Dendritic cell treated with granulocyte-macrophage colony-stimulating factor and Interleukin-4, amounts not matched to agents 40 ng/mL and 50 ng/mL, for 4 days (primary cell): ENCODE results near the gene SNIP1.
"Not testable (repeated sequence)": the region's sequence is repeated elsewhere in the genome, so short reads cannot be mapped to it uniquely, and the experiment has no call there.

ENCODE experiments used
- H3K27ac Mint-ChIP-seq: one replicate; pipeline ENCODE4 v1.8.0; 2022; ENCODE audit warnings: mild to moderate bottlenecking, mixed read lengths
- H3K27me3 Mint-ChIP-seq: one replicate; pipeline ENCODE4 v1.8.0; 2022; ENCODE audit warnings: mild to moderate bottlenecking, mixed read lengths
- H3K36me3 Mint-ChIP-seq: one replicate; pipeline ENCODE4 v1.8.0; 2022; ENCODE audit warnings: low read depth, mixed read lengths
- H3K4me1 Mint-ChIP-seq: one replicate; pipeline ENCODE4 v1.8.0; 2022; ENCODE audit warnings: low read depth, mixed read lengths
- H3K4me3 Mint-ChIP-seq: one replicate; pipeline ENCODE4 v1.8.0; 2022; ENCODE audit warnings: mild to moderate bottlenecking, moderate library complexity, mixed read lengths
- H3K9me3 Mint-ChIP-seq: one replicate; pipeline ENCODE4 v1.8.0; 2022; ENCODE audit warnings: mixed read lengths
- intact Hi-C: fragments of 100-400 bp; cut with micrococcal nuclease; formaldehyde crosslinking; loops from one replicate; pipeline ENCODE4 v1.15.0; 2022

Gene SNIP1

DNA sequence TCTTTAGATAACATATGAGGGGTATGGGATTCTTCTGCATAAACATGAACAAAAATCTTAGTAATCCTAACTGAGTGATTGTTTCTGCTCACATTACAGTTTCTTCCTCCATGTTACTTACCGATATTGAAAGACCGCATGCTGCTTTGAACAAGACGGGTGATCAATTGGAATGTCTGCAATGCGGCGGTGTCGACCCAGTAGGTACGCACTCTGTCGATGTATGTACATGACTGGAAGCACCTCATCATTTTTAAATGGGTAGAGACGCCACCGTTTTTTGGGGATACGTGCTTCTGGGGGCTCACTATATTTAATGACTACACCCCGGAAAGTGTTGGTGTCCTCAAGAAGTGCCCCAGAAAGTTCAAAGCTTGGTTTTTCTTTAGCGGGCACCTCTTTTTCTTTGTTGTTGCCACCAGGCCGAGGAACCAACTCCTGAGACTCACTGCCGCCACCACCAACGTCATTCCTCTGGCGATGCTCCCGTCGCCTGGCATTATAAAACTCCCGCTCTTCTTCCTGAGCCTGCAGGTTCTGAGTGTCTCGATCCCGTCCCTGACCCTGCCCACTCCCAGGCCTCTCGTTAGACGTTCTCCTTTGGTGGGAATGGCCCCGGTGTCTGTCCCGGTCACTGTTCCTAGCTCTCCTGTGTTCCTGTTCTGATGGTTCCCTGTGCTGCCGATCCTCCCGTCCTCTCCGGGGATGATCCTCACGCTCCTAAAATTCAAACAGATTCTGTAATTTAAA, 13.9 kb downstream of the SNIP1 start:
- Mint-ChIP-seq H3K4me3 (no peak overlapping the region), H3K36me3 (peaks cover 99% of the 10 kb centered on the region), H3K4me1 (peaks cover 3% of the 10 kb centered on the region), H3K27ac (no peak overlapping the region), H3K9me3 (no peaks in the 10 kb centered on the region), H3K27me3 (no peaks in the 10 kb centered on the region)
- intact Hi-C loops: no loop called here

- H3K9me3 Mint-ChIP-seq, H3K27ac Mint-ChIP-seq, intact Hi-C loops, H3K4me3 Mint-ChIP-seq, H3K27me3 Mint-ChIP-seq: not testable (repeated sequence)
- Mint-ChIP-seq H3K36me3 (peaks cover 99% of the 10 kb centered on the region), H3K4me1 (peaks cover 12% of the 10 kb centered on the region)
These were observed 14.9 kb downstream of the SNIP1 start for GRCh38 chr1:37539154-37539553.

- H3K4me3 Mint-ChIP-seq: no peak overlapping the region
- peaks cover 12% of the 10 kb centered on the region for H3K4me1 Mint-ChIP-seq
- no peaks in the 10 kb centered on the region for H3K9me3 Mint-ChIP-seq
- H3K36me3 Mint-ChIP-seq: peaks cover 89% of the 10 kb centered on the region
- H3K27ac Mint-ChIP-seq: no peak overlapping the region
- intact Hi-C loops: no loop called here
- no peaks in the 10 kb centered on the region for H3K27me3 Mint-ChIP-seq
These were observed 16.7 kb downstream of the SNIP1 start for GRCh38 chr1:37537378-37537777.

GRCh38 chr1:37533317-37534093, 20.6 kb downstream of the SNIP1 start:
- Mint-ChIP-seq H3K9me3 (no peaks in the 10 kb centered on the region), H3K27me3 (no peaks in the 10 kb centered on the region), H3K4me3 (no peak overlapping the region), H3K4me1 (peaks cover 12% of the 10 kb centered on the region), H3K36me3 (peaks cover 50% of the 10 kb centered on the region), H3K27ac (no peak overlapping the region)
- intact Hi-C loops: no loop called here

DNA sequence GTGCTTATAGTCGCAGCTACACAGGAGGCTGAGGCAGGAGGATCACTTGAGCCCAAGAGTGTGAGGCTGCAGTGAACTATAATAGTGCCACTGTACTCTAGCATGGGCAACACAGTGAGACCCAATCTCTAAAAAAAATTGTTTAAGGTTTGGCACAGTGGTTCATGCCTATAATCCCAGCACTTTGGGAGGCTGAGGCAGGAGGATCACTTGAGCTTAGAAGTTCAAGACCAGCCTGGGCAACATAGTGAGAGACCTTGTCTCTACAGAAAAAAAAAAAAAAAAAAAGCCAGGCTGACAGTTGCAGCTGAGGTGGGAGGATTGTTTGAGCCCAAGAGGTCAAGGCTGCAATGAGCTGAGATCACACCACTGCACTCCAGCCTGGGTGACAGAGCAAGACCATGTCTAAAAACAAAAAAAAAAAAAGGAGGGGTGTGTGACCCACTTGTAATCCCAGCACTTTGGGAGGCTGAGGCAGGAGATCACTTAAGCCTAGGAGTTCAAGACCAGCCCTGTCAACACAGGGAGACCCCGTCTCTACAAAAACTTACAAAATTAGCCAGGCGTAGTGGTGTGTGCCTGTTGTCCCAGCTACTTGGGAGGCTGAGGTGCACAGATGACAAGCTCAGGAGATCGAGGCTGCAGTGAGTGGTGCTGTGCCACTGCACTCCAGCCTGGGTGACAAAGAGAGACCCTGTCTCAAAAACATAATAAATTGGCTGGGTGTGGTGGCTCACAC, 21.5 kb downstream of the SNIP1 start:
- H3K27me3 Mint-ChIP-seq, H3K4me3 Mint-ChIP-seq, H3K9me3 Mint-ChIP-seq, intact Hi-C loops, H3K27ac Mint-ChIP-seq: not testable (repeated sequence)
- Mint-ChIP-seq H3K4me1 (peaks cover 12% of the 10 kb centered on the region), H3K36me3 (peaks cover 41% of the 10 kb centered on the region)

DNA sequence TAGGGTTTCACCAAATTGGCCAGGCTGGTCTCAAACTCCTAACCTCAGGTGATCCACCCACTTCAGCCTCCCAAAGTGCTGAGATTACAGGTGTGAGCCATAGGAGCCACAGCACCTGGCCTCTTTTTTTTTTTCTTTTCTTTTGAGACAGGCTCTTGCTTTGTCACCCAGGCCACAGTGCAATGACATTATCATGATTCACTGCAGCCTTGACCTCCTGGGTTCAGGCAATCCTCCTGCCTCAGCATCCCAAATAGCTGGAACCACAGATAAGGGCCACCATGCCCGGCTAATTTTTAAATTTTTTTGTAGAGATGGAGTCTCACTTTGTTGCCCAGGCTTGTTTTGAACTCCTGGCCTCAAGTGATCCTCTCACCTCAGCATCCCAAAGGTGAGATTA, 24.2 kb downstream of the SNIP1 start:
- H3K4me3 Mint-ChIP-seq, intact Hi-C loops, H3K27ac Mint-ChIP-seq, H3K27me3 Mint-ChIP-seq, H3K9me3 Mint-ChIP-seq, H3K4me1 Mint-ChIP-seq: not testable (repeated sequence)
- peaks cover 15% of the 10 kb centered on the region for H3K36me3 Mint-ChIP-seq

- Mint-ChIP-seq H3K9me3 (no peaks in the 10 kb centered on the region), H3K36me3 (peaks cover 6% of the 10 kb centered on the region)
- intact Hi-C loops: no loop called here
These were observed 34.5 kb downstream of the SNIP1 start for GRCh38 chr1:37519613-37520012.

DNA sequence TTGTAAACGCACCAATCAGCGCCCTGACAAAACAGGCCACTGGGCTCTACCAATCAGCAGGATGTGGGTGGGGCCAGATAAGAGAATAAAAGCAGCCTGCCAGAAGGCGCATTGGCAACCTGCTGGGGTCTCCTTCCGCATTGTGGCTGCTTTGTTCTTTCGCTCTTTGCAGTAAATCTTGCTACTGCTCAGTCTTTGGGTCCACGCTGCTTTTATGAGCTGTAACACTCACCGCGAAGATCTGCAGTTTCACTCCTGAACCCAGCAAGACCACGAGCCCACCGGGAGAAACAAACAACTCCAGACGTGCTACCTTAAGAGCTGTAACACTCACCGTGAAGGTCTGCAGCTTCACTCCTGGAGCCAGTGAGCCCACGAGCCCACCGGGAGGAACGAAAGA, 35.2 kb downstream of the SNIP1 start:
- H3K4me3 Mint-ChIP-seq, H3K9me3 Mint-ChIP-seq, H3K27ac Mint-ChIP-seq, intact Hi-C loops, H3K27me3 Mint-ChIP-seq: not testable (repeated sequence)
- Mint-ChIP-seq H3K36me3 (peaks cover 13% of the 10 kb centered on the region), H3K4me1 (peaks cover 14% of the 10 kb centered on the region)

More at GRCh38 chr1:37519613-37520012, 34.5 kb downstream of the SNIP1 start:
- H3K27ac Mint-ChIP-seq: no peak overlapping the region
- H3K4me1 Mint-ChIP-seq: peaks cover 12% of the 10 kb centered on the region
- peaks cover 2% of the 10 kb centered on the region for H3K27me3 Mint-ChIP-seq
- H3K4me3 Mint-ChIP-seq: no peak overlapping the region

DNA sequence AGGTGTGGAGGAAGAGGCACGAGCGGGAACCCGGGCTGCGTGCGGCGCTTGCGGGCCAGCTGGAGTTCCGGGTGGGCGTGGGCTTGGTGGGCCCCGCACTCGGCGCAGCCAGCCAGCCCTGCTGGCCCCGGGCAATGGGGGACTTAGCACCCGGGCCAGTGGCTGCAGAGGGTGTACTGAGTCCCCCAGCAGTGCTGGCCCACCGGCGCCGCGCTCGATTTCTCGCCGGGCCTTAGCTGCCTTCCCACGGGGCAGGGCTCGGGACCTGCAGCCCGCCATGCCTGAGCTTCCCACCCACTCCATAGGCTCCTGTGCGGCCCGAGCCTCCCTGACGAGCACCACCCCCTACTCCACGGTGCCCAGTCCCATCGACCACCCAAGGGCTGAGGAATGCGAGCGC, 35.9 kb downstream of the SNIP1 start:
- H3K27ac Mint-ChIP-seq, H3K9me3 Mint-ChIP-seq, intact Hi-C loops, H3K4me3 Mint-ChIP-seq, H3K27me3 Mint-ChIP-seq: not testable (repeated sequence)
- H3K36me3 Mint-ChIP-seq: peaks cover 20% of the 10 kb centered on the region
- H3K4me1 Mint-ChIP-seq: peaks cover 21% of the 10 kb centered on the region

GRCh38 chr1:37517569-37517968, 36.5 kb downstream of the SNIP1 start:
- Mint-ChIP-seq H3K27me3 (peaks cover 2% of the 10 kb centered on the region), H3K27ac (no peak overlapping the region), H3K4me1 (peaks cover 28% of the 10 kb centered on the region), H3K9me3 (no peaks in the 10 kb centered on the region), H3K36me3 (peaks cover 27% of the 10 kb centered on the region), H3K4me3 (no peak overlapping the region)
- intact Hi-C loops: no loop called here

GRCh38 chr1:37515185-37516034, 38.7 kb downstream of the SNIP1 start:
- Mint-ChIP-seq H3K27ac (peak overlapping the region; percentile 98), H3K4me3 (peak overlapping the region; percentile 96), H3K9me3 (no peaks in the 10 kb centered on the region), H3K36me3 (peaks cover 44% of the 10 kb centered on the region), H3K4me1 (peaks cover 40% of the 10 kb centered on the region), H3K27me3 (peaks cover 2% of the 10 kb centered on the region)
- intact Hi-C loops: loop anchor here (2.0 kb wide), 1 partner anchor 167 kb away; no protein-coding TSS in a partner anchor

GRCh38 chr1:37514350-37515184, 39.5 kb downstream of the SNIP1 start, which contains the start of gene MEAF6:
TSS of gene MEAF6 (minus strand) at chr1:37514766. CDS start at chr1:37514746, 20 bp downstream.
- H3K27ac Mint-ChIP-seq: peak within 1 kb of the TSS; percentile 98

More at GRCh38 chr1:37514350-37515184, 39.5 kb downstream of the SNIP1 start, which contains the start of gene MEAF6:
- Mint-ChIP-seq H3K36me3 (peaks cover 51% of the 10 kb centered on the region), H3K27me3 (no peaks in the 10 kb centered on the region), H3K9me3 (no peaks in the 10 kb centered on the region), H3K4me3 (peak within 1 kb of the TSS; percentile 96), H3K4me1 (peaks cover 40% of the 10 kb centered on the region)
- intact Hi-C loops: loop anchor here (1.0 to 2.0 kb wide), 2 partner anchors 40 to 168 kb away; partner anchors contain the start of gene SNIP1
